K562 (cell line): ENCODE measurements around the gene COL4A2. TPM values are rescaled to one million over a fixed set of nuclear protein-coding genes. Genes with fewer than 3 reads are reported as not detected.

Experiments
- ATAC-seq: fragments of 200-7000 bp; cut with Tn5 transposase; 3 replicates; pipeline ENCODE4 v1.9.1; 2020; ENCODE audit warnings: moderate library complexity
- BruUV-seq: library from RNA; stranded (reverse); fragments of 400-500 nt; replicated peaks from 2 replicates; lab custom pipeline; 2021; lab: Mats Ljungman, UMichigan
- CTCF ChIA-PET: fragments of 300-600 bp; formaldehyde crosslinking; extraction: SDS; loops from one replicate; lab custom pipeline; 2021; ENCODE audit warnings: low intra/inter-chr PET ratio; lab: Yijun Ruan, JAX
- POLR2A ChIA-PET: fragments of 300-600, 350-650 bp; sonication (Branson Sonifier 250); formaldehyde crosslinking; extraction: SDS; loops from one replicate; lab custom pipeline; 2021; ENCODE audit warnings: antibody characterized with exemption, inconsistent platforms; lab: Yijun Ruan, JAX
- DNase-seq, 4 experiments: peaks; one replicate each; pipeline versions ENCODE4 v3.0.0 to v3.0.0-alpha.2; 2011 to 2018; ENCODE audit warnings: low spot score in 3 of 4, mixed read lengths in 3 of 4; ENCODE audit errors: extremely low read depth in 1 of 4
- FAIRE-seq: peaks from 2 replicates; lab custom pipeline; 2011; peaks lifted over from hg19 to GRCh38; lab: Jason Lieb, UNC
- H2AFZ ChIP-seq: 2 replicates; pipeline ENCODE4 v1.6.0; 2011; ENCODE audit warnings: low read depth, low read length, control low read depth, inconsistent platforms
- H3K27ac ChIP-seq: fragments of 200-600 bp; 3 replicates; pipeline ENCODE4 v1.8.0; 2011; ENCODE audit warnings: low read depth, mild to moderate bottlenecking, control low read depth, inconsistent platforms, low read length, moderate library complexity, mixed read lengths; ENCODE audit errors: extremely low read depth
- H3K27me3 ChIP-seq, 2 experiments: fragments of 300-600 bp in 1 of 2; 2 replicates in 1 of 2; 3 replicates in 1 of 2; pipeline versions ENCODE4 v1.6.0 to v1.8.0; 2011; ENCODE audit warnings: inconsistent platforms in 2 of 2, low read length in 2 of 2, mild to moderate bottlenecking in 1 of 2, mixed read lengths in 1 of 2, moderate library complexity in 1 of 2; ENCODE audit not compliant: control insufficient read depth in 2 of 2, insufficient read depth in 2 of 2
- H3K36me3 ChIP-seq: fragments of 300-600 bp; 3 replicates; pipeline ENCODE4 v1.8.0; 2011; ENCODE audit warnings: mild to moderate bottlenecking, low read length, inconsistent platforms; ENCODE audit not compliant: control insufficient read depth, insufficient read depth
- H3K4me1 ChIP-seq, 2 experiments: fragments of 200-600 bp in 1 of 2; replicated peaks in 1 of 2; 2 replicates in 1 of 2; 3 replicates in 1 of 2; pipeline versions ENCODE4 v1.5.1 to v1.8.0; 2011; ENCODE audit warnings: inconsistent platforms in 2 of 2, low read length in 2 of 2, mild to moderate bottlenecking in 1 of 2, mixed read lengths in 1 of 2, moderate library complexity in 1 of 2; ENCODE audit not compliant: control insufficient read depth in 2 of 2, insufficient read depth in 2 of 2
- H3K4me2 ChIP-seq: 2 replicates; pipeline ENCODE4 v1.6.1; 2011; ENCODE audit warnings: low read length, control low read depth, inconsistent platforms, mixed read lengths; ENCODE audit not compliant: insufficient read depth
- H3K4me3 ChIP-seq: fragments of 200-600 bp; sonication (generic), shearing (Covaris generic); 2 replicates; pipeline ENCODE4 v1.5.1; 2016; ENCODE audit warnings: control low read depth, inconsistent platforms
- H3K79me2 ChIP-seq: fragments of 200-600 bp; 3 replicates; pipeline ENCODE4 v1.8.0; 2011; ENCODE audit warnings: low read length, inconsistent platforms; ENCODE audit not compliant: control insufficient read depth, insufficient read depth
- H3K9ac ChIP-seq, 2 experiments: 2 replicates each; pipeline versions ENCODE4 v1.6.0 to v1.6.1; 2011; ENCODE audit warnings: low read depth in 2 of 2, low read length in 2 of 2, control low read depth in 1 of 2, inconsistent platforms in 1 of 2, mild to moderate bottlenecking in 1 of 2, mixed read lengths in 1 of 2; ENCODE audit not compliant: insufficient read depth in 1 of 2
- H3K9me1 ChIP-seq: one replicate; pipeline ENCODE4 v1.6.0; 2011; ENCODE audit warnings: inconsistent platforms, mild to moderate bottlenecking, low read length, moderate library complexity; ENCODE audit not compliant: control insufficient read depth, insufficient read depth
- H3K9me3 ChIP-seq: replicated peaks from 2 replicates; pipeline ENCODE4 v1.5.1; 2011; ENCODE audit warnings: low read depth, low read length, inconsistent platforms; ENCODE audit not compliant: control insufficient read depth, insufficient read depth
- H4K20me1 ChIP-seq: replicated peaks from 2 replicates; pipeline ENCODE4 v1.6.1; 2011; ENCODE audit warnings: low read length, inconsistent platforms, mixed read lengths; ENCODE audit not compliant: control insufficient read depth, insufficient read depth
- ATF6 ChIP-seq: sonication (generic); formaldehyde crosslinking; IDR thresholded peaks from 2 replicates; pipeline ENCODE4 v1.4.0; 2020; ENCODE audit warnings: mild to moderate bottlenecking, missing genetic modification reagents
- CTBP1 ChIP-seq: fragments of 450-650 bp; IDR thresholded peaks from 2 replicates; pipeline ENCODE4 v1.6.1; 2016; ENCODE audit warnings: borderline replicate concordance
- HMG20B ChIP-seq: fragments of 250-450 bp; sonication (Bioruptor Pico); IDR thresholded peaks from 2 replicates; pipeline ENCODE4 v1.5.0; 2021; ENCODE audit warnings: mild to moderate bottlenecking
- HMGN3 ChIP-seq: IDR thresholded peaks from 2 replicates; pipeline ENCODE4 v1.6.1; 2011; ENCODE audit warnings: borderline replicate concordance, low read depth, mild to moderate bottlenecking, mixed read lengths, low read length; ENCODE audit not compliant: insufficient read length; ENCODE audit errors: extremely low read depth
- HOMEZ ChIP-seq: fragments of 250-450 bp; sonication (Bioruptor Pico); IDR thresholded peaks from 2 replicates; pipeline ENCODE4 v1.4.0; 2020; ENCODE audit warnings: mild to moderate bottlenecking, moderate library complexity
- MAFG ChIP-seq: fragments of 450-650 bp; conservative IDR thresholded peaks from 2 replicates; pipeline ENCODE4 v1.6.1; 2016; ENCODE audit warnings: missing genetic modification characterization, missing compliant biosample characterization
- RBM17 ChIP-seq: fragments of 200-400 bp; formaldehyde crosslinking; IDR thresholded peaks from 2 replicates; pipeline ENCODE4 v1.6.1; 2017; ENCODE audit warnings: low read depth, mild to moderate bottlenecking, low read length, borderline replicate concordance
- RFX7 ChIP-seq: fragments of 250-450 bp; sonication (Bioruptor Pico); IDR thresholded peaks from 2 replicates; pipeline ENCODE4 v1.5.1; 2021; ENCODE audit warnings: mild to moderate bottlenecking
- WHSC1 ChIP-seq: IDR thresholded peaks from one replicate; pipeline ENCODE4 v1.6.1; 2012; ENCODE audit warnings: low read length, control low read depth, inconsistent platforms
- ZEB2 ChIP-seq: fragments of 450-650 bp; IDR thresholded peaks from 2 replicates; pipeline ENCODE4 v1.6.1; 2016
- ZNF655 ChIP-seq: fragments of 250-450 bp; sonication (Bioruptor Pico); IDR thresholded peaks from 2 replicates; pipeline ENCODE4 v1.5.0; 2021
- WGBS: fragments of 100-300 bp; shearing (Covaris generic); methylation state at CpG from one replicate; pipeline ENCODE4 v1.1.6; 2016; ENCODE audit warnings: low coverage, mixed read lengths; ENCODE audit not compliant: insufficient coverage; ENCODE audit errors: missing lambda C conversion rate; 5-methylcytosine and 5-hydroxymethylcytosine counted together
- in situ Hi-C: fragments of 300-500 bp; cut with MboI; formaldehyde crosslinking; loops from 4 replicates; pipeline ENCODE4 v1.15.0; 2018; ENCODE audit warnings: inconsistent platforms, mixed read lengths
- intact Hi-C: fragments of 100-400 bp; cut with micrococcal nuclease; formaldehyde crosslinking; loops from 2 replicates; pipeline ENCODE4 v1.14.2; 2022
- polyA plus RNA-seq, 8 experiments: library from polyadenylated mRNA; depleted of rRNA in 4 of 8; stranded (reverse) in 5 of 8; unstranded in 3 of 8; fragments of >200 nt; fragmentation: Nextera tagmentation in 2 of 8; fragmentation: Illumina TruSeq in 1 of 8; extraction: Ambion mirVana in 2 of 8; extraction: Trizol in 1 of 8; gene quantifications; 2 replicates each; pipeline versions ENCODE4 v1.2.1 to v1.2.3, GENCODE V29; 2011 to 2014; ENCODE audit warnings: inconsistent platforms in 1 of 8, missing spikeins in 1 of 8
- total RNA-seq, 7 experiments: library from RNA; depleted of rRNA in 6 of 7; stranded (reverse); fragments of >200 nt in 6 of 7; fragmentation: Illumina TruSeq in 2 of 7; extraction: Trizol in 2 of 7; gene quantifications; 2 replicates each; pipeline versions ENCODE4 v1.2.1 to v1.2.3, GENCODE V29; 2011 to 2021; ENCODE audit warnings: low replicate concordance in 1 of 7

The COL4A2 gene
- total and polyA plus RNA-seq, 9 of the 15 experiments (the other 6 are each of a cell fraction or from before 2014, with no cell fraction given) = 0.13 to 15.2 (median 8.1) TPM

- no TSS peak for BruUV-seq
- ChIA-PET CTCF (no interaction called here), POLR2A (no interaction called here)
- H3K79me2 ChIP-seq = no peaks in the 10 kb centered on the region
- no peaks in the 10 kb centered on the region for H3K9me1 ChIP-seq
- no peak for ATAC-seq
- TF ChIP-seq CTBP1 = no peak
- TF ChIP-seq ATF6 (CRISPR knock-in tag) = no peak
- TF ChIP-seq RFX7 (CRISPR knock-in tag) = no peak
- no peak for TF ChIP-seq RBM17
- TF ChIP-seq MAFG = no peak
- no peak for TF ChIP-seq ZEB2
- TF ChIP-seq HMG20B (CRISPR knock-in tag) = no peak
- no peak for TF ChIP-seq ZNF655 (CRISPR knock-in tag)
- no peak for TF ChIP-seq HMGN3
- TF ChIP-seq HOMEZ = no peak
- TF ChIP-seq WHSC1 = no peak
- H3K4me2 ChIP-seq = no peak overlapping the region
- in situ Hi-C loops = no loop called here
- intact Hi-C loops = no loop called here
- no peak overlapping the region for H3K4me3 ChIP-seq
- peaks cover 13 to 43% of the 10 kb centered on the region in 2 experiments; a peak in 4 of 5 replicates for H3K4me1 ChIP-seq
- no peak overlapping the region for H2AFZ ChIP-seq
- H3K27ac ChIP-seq = no peak overlapping the region
- no peaks in the 10 kb centered on the region for H4K20me1 ChIP-seq
- WGBS = 82% methylated on average over 10 of the region's 10 CpGs
- H3K9me3 ChIP-seq = no peaks in the 10 kb centered on the region
- no peaks in the 10 kb centered on the region for H3K36me3 ChIP-seq
- H3K9ac ChIP-seq = no peak overlapping the region
- FAIRE-seq = no peak
- no peak for DNase-seq
- H3K27me3 ChIP-seq = no peaks in the 10 kb centered on the region
These were observed 214.2 kb downstream of the COL4A2 start for GRCh38 chr13:110521296-110521680.
